Measurements from ENCODE around the gene USP49. TPM values are rescaled to one million over a fixed set of nuclear protein-coding genes. Genes with fewer than 3 reads are reported as not detected.

USP49 gene
- polyA plus RNA-seq, 1 of the 3 experiments (the other 2 are of a cell fraction) = 2.4 TPM

DNA sequence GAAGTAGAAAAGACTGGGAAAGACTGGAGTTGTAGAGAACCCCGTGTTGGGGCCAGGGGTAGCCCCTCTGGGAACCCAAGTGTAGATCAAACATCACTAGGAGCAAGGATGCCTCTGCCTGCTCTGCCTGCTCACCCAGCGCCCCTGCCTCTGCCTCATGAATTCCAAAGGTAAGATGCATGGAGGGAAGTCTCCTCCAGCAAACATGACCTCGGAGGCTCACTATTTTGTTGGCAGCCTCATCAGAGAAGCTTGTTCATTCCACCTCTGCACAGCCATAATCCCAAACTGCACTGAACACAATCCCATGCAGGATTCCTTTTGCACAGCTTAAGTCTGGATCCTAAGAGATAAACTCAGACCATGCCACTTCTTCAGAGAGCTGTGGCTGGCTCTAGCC, 120.3 kb downstream of the USP49 start:
- POLR2A ChIA-PET = no interaction called here
- Histone ChIP-seq H3K79me2 (ENCODE audit: insufficient read depth) (peaks cover 13% of the 10 kb centered on the region), H3K9me3 (no peaks in the 10 kb centered on the region), H2AFZ (ENCODE audit: low read depth) (no peak overlapping the region), H3F3A (replicated peaks; ENCODE audit: insufficient read depth) (no peaks in the 10 kb centered on the region), H3K4me3 (ENCODE audit: low read depth in 2 of 2, low read length in 1 of 2) (no peak overlapping the region), H3K27ac (ENCODE audit: low read depth in 2 of 2, low read length in 1 of 2) (no peak overlapping the region), H4K20me1 (ENCODE audit: insufficient read depth) (no peaks in the 10 kb centered on the region), H3K9me2 (no peaks in the 10 kb centered on the region), H3K4me1 (ENCODE audit: control insufficient read depth in 1 of 2, insufficient read depth in 2 of 2, low read depth in 1 of 2, low read length in 1 of 2) (peaks cover 5 to 9% of the 10 kb centered on the region in 2 experiments; a peak in 2 of 4 replicates), H3K36me3 (replicated peaks in 1 of 2; ENCODE audit: control insufficient read depth in 1 of 2, insufficient read depth in 2 of 2, low read length in 1 of 2) (peaks cover 18 to 42% of the 10 kb centered on the region in 2 experiments), H3K27me3 (ENCODE audit: insufficient read depth) (no peaks in the 10 kb centered on the region), H3K9ac (no peak overlapping the region), H3K4me2 (no peak overlapping the region)
- no peak for DNase-seq
- CTCF ChIA-PET = interaction anchor here (0.8 to 2.9 kb wide), 6 partner anchors 11 to 407 kb away, joined by 3 to 28 read pairs (median 7); partner anchors contain the start of gene TOMM6
- whole genome bisulfite sequencing (ENCODE audit: low lambda C conversion rate) = 100% methylated on average over 1 of the region's 3 CpGs
- TF ChIP-seq FOXJ3 (CRISPR knock-in tag; IDR thresholded peaks at IDR 0.05) (no peak), GATA2 (CRISPR knock-in tag; IDR thresholded peaks at IDR 0.05) (no peak), RFX5 (IDR thresholded peaks at IDR 0.05; ENCODE audit: low read length) (no peak), FOSL2 (IDR thresholded peaks at IDR 0.05; ENCODE audit: borderline replicate concordance, low read depth) (no peak), POLR2AphosphoS5 (IDR thresholded peaks at IDR 0.05; ENCODE audit: low read depth, low read length) (no peak)

DNA sequence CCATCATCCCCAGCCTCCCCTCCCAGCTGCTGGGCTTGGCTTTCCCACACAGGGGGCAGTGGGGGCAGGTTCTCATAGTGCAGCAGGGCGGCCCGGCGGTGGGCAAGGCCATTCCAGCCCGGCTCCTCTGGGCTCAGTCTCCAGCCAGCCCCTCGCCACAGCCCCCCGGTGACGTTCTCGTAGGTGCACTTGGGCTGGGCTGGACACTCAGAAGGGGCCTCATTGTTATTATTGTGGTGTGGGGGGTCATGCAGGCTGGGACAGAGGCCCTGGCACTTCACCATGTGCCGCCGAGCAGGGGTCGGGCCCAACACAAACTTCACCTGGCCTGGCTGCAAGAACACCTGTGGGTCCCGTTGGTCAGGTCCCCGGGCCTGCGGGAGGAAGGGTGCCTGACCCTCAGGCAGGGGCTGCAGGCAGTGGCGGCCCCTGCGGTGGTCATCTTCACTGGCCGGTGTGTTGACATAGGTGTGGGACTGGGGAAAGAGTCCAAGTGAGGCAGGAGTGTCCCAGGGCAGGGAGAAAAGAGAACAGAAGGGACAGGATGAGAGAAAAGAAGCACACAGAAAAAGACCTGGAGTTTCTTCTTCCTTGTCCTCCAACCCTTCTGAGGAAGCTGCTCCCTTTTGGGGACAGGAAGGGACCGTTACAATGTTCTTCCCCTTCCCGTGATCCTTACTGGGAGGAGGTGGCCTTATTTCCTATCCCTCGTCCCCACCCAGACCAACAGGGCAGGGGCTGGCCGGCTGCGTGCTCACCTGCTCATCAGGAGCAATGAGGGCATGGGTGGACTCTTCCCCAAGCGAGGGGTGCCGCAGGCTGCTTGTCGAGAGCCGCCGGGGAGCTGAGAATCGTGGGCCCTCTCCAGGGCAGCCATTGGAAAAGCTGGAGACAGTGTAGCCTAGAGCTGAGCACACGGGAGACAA, 123.9 kb downstream of the USP49 start:
- Histone ChIP-seq H3K9me3 (no peaks in the 10 kb centered on the region), H3K79me2 (ENCODE audit: insufficient read depth) (no peaks in the 10 kb centered on the region), H3K27me3 (ENCODE audit: insufficient read depth) (no peaks in the 10 kb centered on the region), H3F3A (replicated peaks; ENCODE audit: insufficient read depth) (no peaks in the 10 kb centered on the region), H3K36me3 (replicated peaks in 1 of 2; ENCODE audit: control insufficient read depth in 1 of 2, insufficient read depth in 2 of 2, low read length in 1 of 2) (peaks cover 14 to 37% of the 10 kb centered on the region in 2 experiments), H3K4me2 (no peak overlapping the region), H4K20me1 (ENCODE audit: insufficient read depth) (no peaks in the 10 kb centered on the region), H3K9ac (no peak overlapping the region), H3K27ac (ENCODE audit: low read depth in 2 of 2, low read length in 1 of 2) (no peak overlapping the region), H3K9me2 (no peaks in the 10 kb centered on the region), H2AFZ (ENCODE audit: low read depth) (no peak overlapping the region), H3K4me3 (ENCODE audit: low read depth in 2 of 2, low read length in 1 of 2) (no peak overlapping the region), H3K4me1 (ENCODE audit: control insufficient read depth in 1 of 2, insufficient read depth in 2 of 2, low read depth in 1 of 2, low read length in 1 of 2) (peaks cover 3 to 26% of the 10 kb centered on the region in 2 experiments; a peak in 2 of 4 replicates)
- ChIA-PET CTCF (interaction anchor here (1.0 to 1.6 kb wide), 3 partner anchors 16 to 88 kb away, joined by 3 to 5 read pairs (median 4); partner anchors contain the start of gene TOMM6), POLR2A (no interaction called here)
- no peak for DNase-seq
- 96% methylated on average over 21 of the region's 29 CpGs for WGBS (ENCODE audit: low lambda C conversion rate)
- TF ChIP-seq CHD2 (IDR thresholded peaks at IDR 0.05; ENCODE audit: low read length, partially characterized antibody) (no peak), FOSL2 (IDR thresholded peaks at IDR 0.05; ENCODE audit: borderline replicate concordance, low read depth) (no peak), RFX5 (IDR thresholded peaks at IDR 0.05; ENCODE audit: low read length) (no peak), SMC3 (IDR thresholded peaks at IDR 0.05; ENCODE audit: low read depth, low read length) (no peak), ELF1 (IDR thresholded peaks at IDR 0.05) (no peak), RCOR1 (IDR thresholded peaks at IDR 0.05; ENCODE audit: low read length) (no peak), EZH2phosphoT487 (IDR thresholded peaks at IDR 0.05; ENCODE audit: borderline replicate concordance, low read depth) (no peak), JUND (IDR thresholded peaks at IDR 0.05) (no peak), FOXJ3 (CRISPR knock-in tag; IDR thresholded peaks at IDR 0.05) (no peak), SIN3A (IDR thresholded peaks at IDR 0.05; ENCODE audit: borderline replicate concordance, low read depth, low read length) (no peak), FOXM1 (IDR thresholded peaks at IDR 0.05; ENCODE audit: low read depth) (no peak), GABPA (IDR thresholded peaks at IDR 0.05; ENCODE audit: low read depth) (no peak), RXRA (IDR thresholded peaks at IDR 0.05; ENCODE audit: borderline replicate concordance, low read depth) (no peak), POLR2AphosphoS5 (IDR thresholded peaks at IDR 0.05; ENCODE audit: low read depth, low read length) (no peak)
- TF ChIP-seq, protein P1, sequence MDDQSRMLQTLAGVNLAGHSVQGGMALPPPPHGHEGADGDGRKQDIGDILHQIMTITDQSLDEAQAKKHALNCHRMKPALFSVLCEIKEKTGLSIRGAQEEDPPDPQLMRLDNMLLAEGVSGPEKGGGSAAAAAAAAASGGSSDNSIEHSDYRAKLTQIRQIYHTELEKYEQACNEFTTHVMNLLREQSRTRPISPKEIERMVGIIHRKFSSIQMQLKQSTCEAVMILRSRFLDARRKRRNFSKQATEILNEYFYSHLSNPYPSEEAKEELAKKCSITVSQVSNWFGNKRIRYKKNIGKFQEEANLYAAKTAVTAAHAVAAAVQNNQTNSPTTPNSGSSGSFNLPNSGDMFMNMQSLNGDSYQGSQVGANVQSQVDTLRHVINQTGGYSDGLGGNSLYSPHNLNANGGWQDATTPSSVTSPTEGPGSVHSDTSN (IDR thresholded peaks at IDR 0.05) = no peak
- TF ChIP-seq, protein P2, sequence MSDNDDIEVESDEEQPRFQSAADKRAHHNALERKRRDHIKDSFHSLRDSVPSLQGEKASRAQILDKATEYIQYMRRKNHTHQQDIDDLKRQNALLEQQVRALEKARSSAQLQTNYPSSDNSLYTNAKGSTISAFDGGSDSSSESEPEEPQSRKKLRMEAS (IDR thresholded peaks at IDR 0.05; ENCODE audit: low read depth) = no peak
- TF ChIP-seq, protein P3, sequence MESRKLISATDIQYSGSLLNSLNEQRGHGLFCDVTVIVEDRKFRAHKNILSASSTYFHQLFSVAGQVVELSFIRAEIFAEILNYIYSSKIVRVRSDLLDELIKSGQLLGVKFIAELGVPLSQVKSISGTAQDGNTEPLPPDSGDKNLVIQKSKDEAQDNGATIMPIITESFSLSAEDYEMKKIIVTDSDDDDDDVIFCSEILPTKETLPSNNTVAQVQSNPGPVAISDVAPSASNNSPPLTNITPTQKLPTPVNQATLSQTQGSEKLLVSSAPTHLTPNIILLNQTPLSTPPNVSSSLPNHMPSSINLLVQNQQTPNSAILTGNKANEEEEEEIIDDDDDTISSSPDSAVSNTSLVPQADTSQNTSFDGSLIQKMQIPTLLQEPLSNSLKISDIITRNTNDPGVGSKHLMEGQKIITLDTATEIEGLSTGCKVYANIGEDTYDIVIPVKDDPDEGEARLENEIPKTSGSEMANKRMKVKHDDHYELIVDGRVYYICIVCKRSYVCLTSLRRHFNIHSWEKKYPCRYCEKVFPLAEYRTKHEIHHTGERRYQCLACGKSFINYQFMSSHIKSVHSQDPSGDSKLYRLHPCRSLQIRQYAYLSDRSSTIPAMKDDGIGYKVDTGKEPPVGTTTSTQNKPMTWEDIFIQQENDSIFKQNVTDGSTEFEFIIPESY (IDR thresholded peaks at IDR 0.05; ENCODE audit: borderline replicate concordance, low read depth) = no peak
- TF ChIP-seq, protein P4, sequence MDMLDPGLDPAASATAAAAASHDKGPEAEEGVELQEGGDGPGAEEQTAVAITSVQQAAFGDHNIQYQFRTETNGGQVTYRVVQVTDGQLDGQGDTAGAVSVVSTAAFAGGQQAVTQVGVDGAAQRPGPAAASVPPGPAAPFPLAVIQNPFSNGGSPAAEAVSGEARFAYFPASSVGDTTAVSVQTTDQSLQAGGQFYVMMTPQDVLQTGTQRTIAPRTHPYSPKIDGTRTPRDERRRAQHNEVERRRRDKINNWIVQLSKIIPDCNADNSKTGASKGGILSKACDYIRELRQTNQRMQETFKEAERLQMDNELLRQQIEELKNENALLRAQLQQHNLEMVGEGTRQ (IDR thresholded peaks at IDR 0.05; ENCODE audit: borderline replicate concordance, low read depth, low read length) = no peak
